GM19351 (cell line): ENCODE measurements around the gene AMN.
"Not testable (repeated sequence)": the region's sequence is repeated elsewhere in the genome, so short reads cannot be mapped to it uniquely, and the experiment has no call there.

Source experiments
- ATAC-seq: cut with Tn5 transposase; IDR thresholded peaks from one replicate; pipeline ENCODE4 v1.9.1; 2021; ENCODE audit warnings: mild to moderate bottlenecking, moderate library complexity; ENCODE audit not compliant: unreplicated experiment

Gene AMN

GRCh38 chr14:102911991-102912761 lies 10.3 kb upstream of the AMN start:
- ATAC-seq: no peak

- ATAC-seq: no peak
Measured at GRCh38 chr14:102913341-102914211, 8.9 kb upstream of the AMN start.

GRCh38 chr14:102914474-102915291 lies 7.8 kb upstream of the AMN start:
- no peak for ATAC-seq

GRCh38 chr14:102915292-102916110 lies 7.0 kb upstream of the AMN start:
- no peak for ATAC-seq

GRCh38 chr14:102916347-102917055 lies 6.0 kb upstream of the AMN start:
- no peak for ATAC-seq

- no peak for ATAC-seq
Measured at GRCh38 chr14:102917056-102917385, 5.4 kb upstream of the AMN start.

- ATAC-seq: peak; percentile 56
Measured at GRCh38 chr14:102917469-102918211, 4.8 kb upstream of the AMN start.

GRCh38 chr14:102918438-102918837 lies 4.0 kb upstream of the AMN start:
- no peak for ATAC-seq

GRCh38 chr14:102920273-102920997 lies 2.0 kb upstream of the AMN start:
- no peak for ATAC-seq

- ATAC-seq: no peak
Measured at GRCh38 chr14:102920998-102921304, 1.5 kb upstream of the AMN start.

- ATAC-seq: no peak
Measured at GRCh38 chr14:102923201-102923924, 900 bp downstream of the AMN start.

GRCh38 chr14:102923925-102924486 lies 1.5 kb downstream of the AMN start:
- no peak for ATAC-seq

GRCh38 chr14:102924632-102925588 lies 2.4 kb downstream of the AMN start:
- no peak for ATAC-seq

- ATAC-seq: no peak
Measured at GRCh38 chr14:102925646-102926045, 3.2 kb downstream of the AMN start.

GRCh38 chr14:102926104-102926503 lies 3.6 kb downstream of the AMN start:
- no peak for ATAC-seq

- not testable (repeated sequence) for ATAC-seq
Measured at GRCh38 chr14:102926840-102927239, 4.4 kb downstream of the AMN start.
